ENCODE measurements around the gene GPHN. TPM values are rescaled to one million over a fixed set of nuclear protein-coding genes. Genes with fewer than 3 reads are reported as not detected.

Gene GPHN
- total RNA-seq, 3 donors from 2014 or later, result 32.8 to 57.0 (median 38.1) TPM

GRCh38 chr14:67191768-67192290 lies 683.9 kb downstream of the GPHN start:
- TF ChIP-seq CTCF (IDR thresholded peaks at IDR 0.05), result no peak
- no peak for ATAC-seq
- Histone ChIP-seq H3K4me3 (no peak overlapping the region), H3K9me3 (no peaks in the 10 kb centered on the region), H3K36me3 (ENCODE audit: low read depth) (no peaks in the 10 kb centered on the region), H3K4me1 (ENCODE audit: low read depth) (no peaks in the 10 kb centered on the region)
- no peak for DNase-seq
- intact Hi-C loops (cut with DNase I, micrococcal nuclease), result no loop called here

- Histone ChIP-seq H3K4me1 (ENCODE audit: low read depth) (no peaks in the 10 kb centered on the region), H3K4me3 (no peak overlapping the region), H3K36me3 (ENCODE audit: low read depth) (no peaks in the 10 kb centered on the region), H3K9me3 (no peaks in the 10 kb centered on the region)
- no peak for ATAC-seq
- intact Hi-C loops (cut with DNase I, micrococcal nuclease), result no loop called here
- no peak for DNase-seq
- TF ChIP-seq CTCF (IDR thresholded peaks at IDR 0.05), result no peak
Observed at GRCh38 chr14:67192366-67192765, 684.4 kb downstream of the GPHN start.

DNA sequence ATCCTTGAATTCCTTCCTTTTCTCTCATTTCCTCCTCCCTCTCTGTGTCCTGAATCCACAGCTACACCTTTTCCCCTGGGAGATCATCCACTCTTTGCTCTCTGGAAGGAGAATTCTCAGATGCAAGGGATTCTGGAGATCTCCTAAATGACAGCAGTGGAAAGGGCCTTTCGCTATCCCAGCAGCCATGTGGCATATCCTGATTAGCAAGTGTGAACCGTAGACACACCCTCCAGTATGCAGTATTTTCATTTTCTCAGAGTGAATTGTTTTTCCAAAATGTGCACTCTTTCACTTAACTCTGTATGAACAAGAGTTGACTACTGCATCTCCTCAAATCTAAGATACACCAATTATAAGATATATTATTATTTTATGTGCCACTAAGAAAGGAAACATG lies 687.3 kb downstream of the GPHN start:
- H3K36me3 ChIP-seq (ENCODE audit: low read depth), result no peaks in the 10 kb centered on the region
- intact Hi-C loops (cut with DNase I, micrococcal nuclease), result no loop called here
- DNase-seq (no peak), ATAC-seq (no peak)
- no peaks in the 10 kb centered on the region for H3K9me3 ChIP-seq
- H3K4me3 ChIP-seq, result no peak overlapping the region
- TF ChIP-seq CTCF (IDR thresholded peaks at IDR 0.05), result no peak
- no peaks in the 10 kb centered on the region for H3K4me1 ChIP-seq (ENCODE audit: low read depth)

DNA sequence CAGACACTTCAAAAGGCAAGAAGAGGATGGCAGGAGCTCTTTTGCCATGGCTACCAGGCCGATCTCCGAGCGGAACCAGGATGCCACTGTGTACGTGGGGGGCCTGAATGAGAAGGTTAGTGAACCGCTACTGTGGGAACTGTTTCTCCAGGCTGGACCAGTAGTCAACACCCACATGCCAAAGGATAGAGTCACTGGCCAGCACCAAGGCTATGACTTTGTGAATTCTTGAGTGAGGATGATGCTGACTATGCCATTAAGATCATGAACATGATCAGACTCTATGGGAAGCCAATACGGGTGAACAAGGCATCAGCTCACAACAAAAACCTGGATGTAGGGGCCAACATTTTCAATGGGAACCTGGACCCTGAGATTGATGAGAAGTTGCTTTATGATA lies 691.1 kb downstream of the GPHN start:
- no peak for ATAC-seq
- Histone ChIP-seq H3K9me3 (no peaks in the 10 kb centered on the region), H3K4me1 (ENCODE audit: low read depth) (no peaks in the 10 kb centered on the region), H3K36me3 (ENCODE audit: low read depth) (no peaks in the 10 kb centered on the region), H3K4me3 (no peak overlapping the region)
- intact Hi-C loops (cut with DNase I, micrococcal nuclease), result no loop called here
- TF ChIP-seq CTCF (IDR thresholded peaks at IDR 0.05), result no peak
- no peak for DNase-seq

- H3K36me3 ChIP-seq (ENCODE audit: low read depth), result no peaks in the 10 kb centered on the region
- H3K9me3 ChIP-seq, result no peaks in the 10 kb centered on the region
- H3K4me3 ChIP-seq, result no peak overlapping the region
- DNase-seq (no peak), ATAC-seq (no peak)
- TF ChIP-seq CTCF (IDR thresholded peaks at IDR 0.05), result no peak
- intact Hi-C loops (cut with DNase I, micrococcal nuclease), result no loop called here
- H3K4me1 ChIP-seq (ENCODE audit: low read depth), result no peaks in the 10 kb centered on the region
Observed at GRCh38 chr14:67207810-67208209, 699.9 kb downstream of the GPHN start.

DNA sequence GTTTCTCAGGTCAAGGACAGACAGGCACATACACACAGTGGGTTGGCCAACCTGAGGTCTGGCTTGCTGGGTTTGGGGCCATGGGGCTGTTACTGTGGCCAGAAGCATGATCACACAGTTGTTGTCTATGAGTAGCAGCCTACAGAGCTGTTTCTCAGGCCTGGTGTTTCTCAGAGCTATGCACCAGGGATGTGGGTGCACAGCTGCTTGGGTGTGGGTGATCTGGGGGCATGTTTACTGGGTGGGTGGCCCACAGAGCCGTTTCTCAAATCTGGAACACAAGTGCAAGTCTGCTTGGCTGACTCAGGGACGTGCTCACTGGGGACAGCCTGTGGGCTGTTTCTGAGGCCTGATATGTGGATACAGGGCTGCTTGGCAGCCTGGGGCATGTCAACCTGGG lies 710.2 kb downstream of the GPHN start:
- intact Hi-C loops (cut with DNase I, micrococcal nuclease), result no loop called here
- H3K4me3 ChIP-seq, result no peak overlapping the region
- no peaks in the 10 kb centered on the region for H3K36me3 ChIP-seq (ENCODE audit: low read depth)
- DNase-seq (no peak), ATAC-seq (no peak)
- no peak for TF ChIP-seq CTCF (IDR thresholded peaks at IDR 0.05)
- peaks cover 10% of the 10 kb centered on the region for H3K4me1 ChIP-seq (ENCODE audit: low read depth)
- H3K9me3 ChIP-seq, result no peaks in the 10 kb centered on the region

Data from mucosa of descending colon (tissue), 3 donors.